Bone marrow (tissue), 2 donors: ENCODE results near the gene BCL7B.
"Not testable (repeated sequence)": the region's sequence is repeated elsewhere in the genome, so short reads cannot be mapped to it uniquely, and the experiment has no call there.

Experiments
- DNase-seq, 2 donors: peaks; one replicate each; lab custom pipeline; 2025; lab: John Stamatoyannopoulos, UW

BCL7B gene

DNA sequence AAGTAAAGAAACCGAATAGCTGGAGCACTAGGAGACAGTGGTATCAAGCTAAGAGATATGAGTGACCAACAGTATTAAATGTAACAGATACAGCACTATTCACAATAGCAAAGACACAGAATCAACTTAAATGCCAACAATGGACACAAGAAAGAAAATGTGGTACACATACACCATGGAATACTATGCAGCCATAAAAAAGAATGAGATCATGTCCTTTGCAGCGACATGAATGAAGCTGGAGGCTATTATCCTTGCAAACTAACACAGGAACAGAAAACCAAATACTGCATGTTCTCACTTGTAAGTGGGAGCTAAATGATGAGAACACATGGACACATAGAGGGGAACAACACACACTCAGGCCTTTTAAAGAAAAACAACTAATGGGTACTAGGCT lies 62.0 kb downstream of the BCL7B start:
- DNase-seq = not testable (repeated sequence)

DNA sequence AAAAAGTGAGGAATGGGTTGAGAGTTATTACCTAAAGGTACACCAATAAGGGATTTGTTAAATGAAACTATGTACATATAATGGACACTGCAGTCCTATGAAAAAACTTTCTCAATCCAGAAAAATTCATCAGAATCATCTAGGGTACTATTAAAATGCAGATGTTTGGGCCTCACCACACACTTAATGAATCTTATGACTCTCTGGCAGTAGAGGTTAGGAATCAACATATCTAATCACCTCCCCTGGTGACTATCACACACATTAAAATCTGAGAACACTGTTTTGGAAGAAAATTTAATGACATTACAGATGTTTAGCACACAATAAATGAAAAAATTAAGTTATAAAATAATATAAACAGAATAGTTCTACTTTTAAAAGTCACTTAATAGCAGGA lies 67.5 kb downstream of the BCL7B start:
- DNase-seq = no peak

DNA sequence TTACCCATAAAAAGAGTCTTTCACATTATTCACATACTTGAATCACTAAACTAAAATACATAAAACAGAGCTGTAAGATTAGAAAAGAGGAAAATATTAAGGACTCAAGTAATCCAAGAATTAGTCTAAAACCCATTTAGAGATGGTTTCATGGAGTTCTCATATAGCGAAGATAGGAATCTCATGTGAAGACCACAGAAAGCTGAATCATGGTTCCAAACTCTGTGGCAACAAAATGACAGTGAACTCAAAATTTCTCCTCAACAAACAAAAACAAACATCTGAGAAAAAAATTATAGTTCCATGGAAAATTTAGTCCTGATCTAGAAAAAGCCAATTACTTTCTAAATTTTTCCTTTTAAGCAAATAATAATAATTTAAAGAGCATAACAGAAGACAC lies 70.0 kb downstream of the BCL7B start:
- DNase-seq = no peak
